Measurements from ENCODE around the gene OBP2A. TPM values are rescaled to one million over a fixed set of nuclear protein-coding genes. Genes with fewer than 3 reads are reported as not detected.

OBP2A gene
- total RNA-seq, 1 experiment from 2014 or later, result not detected

DNA sequence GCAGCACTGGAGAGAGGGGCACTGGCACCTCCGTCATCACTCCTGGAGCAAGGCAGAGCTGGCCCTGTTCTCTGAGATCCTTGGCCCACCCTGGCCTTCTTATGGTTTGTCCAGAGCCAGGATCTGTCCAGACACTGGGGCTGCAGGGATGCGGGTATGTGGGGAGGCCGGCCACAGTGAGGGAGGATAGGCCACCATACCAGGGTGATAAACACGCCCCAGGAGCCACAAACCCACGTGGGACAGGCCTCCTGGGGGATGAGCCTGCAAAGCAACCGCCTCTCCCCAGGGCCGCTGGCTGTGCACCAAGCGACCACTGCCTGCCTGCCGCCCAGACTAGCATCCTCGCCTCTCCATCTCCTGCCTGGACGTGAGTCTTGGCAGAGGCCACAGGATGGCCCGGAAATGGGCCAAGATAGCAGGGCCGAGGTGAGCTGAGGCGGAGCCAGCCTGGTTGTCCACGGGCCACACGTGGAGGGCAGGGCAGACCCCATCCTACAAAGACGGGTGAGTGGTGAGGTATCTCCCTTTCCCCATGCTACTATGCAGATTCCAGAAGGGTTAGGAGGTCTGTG, 4.5 kb downstream of the OBP2A start:
- Histone ChIP-seq H3K27ac (ENCODE audit: low read depth, low read length) (no peak overlapping the region), H3K27me3 (ENCODE audit: insufficient read depth, low read length) (0 out of 2 replicates have a peak, but pooled peaks cover 2% of the 10 kb centered on the region), H3K79me2 (ENCODE audit: insufficient read depth, low read length) (no peaks in the 10 kb centered on the region), H3K4me1 (ENCODE audit: control insufficient read depth in 1 of 2, insufficient read depth in 2 of 2, low read length in 2 of 2) (no peaks in the 10 kb centered on the region), H3K4me3 (replicated peaks in 1 of 2; ENCODE audit: low read depth in 1 of 2, low read length in 2 of 2) (no peak overlapping the region), H3K9ac (ENCODE audit: low read length) (no peak overlapping the region), H3K36me3 (ENCODE audit: control insufficient read depth in 1 of 2, insufficient read depth in 2 of 2, low read length in 2 of 2) (no peaks in the 10 kb centered on the region), H3K9me3 (ENCODE audit: control insufficient read depth in 1 of 2, insufficient read depth in 1 of 2, low read depth in 1 of 2, low read length in 2 of 2) (no peaks in the 10 kb centered on the region), H2AFZ (ENCODE audit: low read depth, low read length, poor library complexity, severe bottlenecking) (no peak overlapping the region), H4K20me1 (ENCODE audit: insufficient read depth) (no peaks in the 10 kb centered on the region), H3K9me2 (ENCODE audit: insufficient read depth) (no peaks in the 10 kb centered on the region), H3K4me2 (ENCODE audit: low read length) (no peak overlapping the region)
- DNase-seq (ENCODE audit: low read depth, low spot score), result no peak
- CTCF ChIA-PET, result no interaction called here
- ATAC-seq, result no peak
- BruUV-seq (replicated peaks), result no TSS peak
- RAD21 ChIA-PET (ENCODE audit: low non-redundant PET in 1 of 2, low total read pairs in 2 of 2, uncharacterized antibody in 2 of 2, unreplicated experiment in 2 of 2), result no interaction called here
- POLR2A ChIA-PET, result no interaction called here
- intact Hi-C loops (cut with micrococcal nuclease), result no loop called here
- TF ChIP-seq SRF (IDR thresholded peaks at IDR 0.05; ENCODE audit: low read depth) (no peak), FOSL1 (IDR thresholded peaks at IDR 0.05; ENCODE audit: low read depth) (no peak), REST (IDR thresholded peaks at IDR 0.05; ENCODE audit: low read depth) (no peak), EGR1 (IDR thresholded peaks at IDR 0.05; ENCODE audit: low read depth) (no peak), ZBTB33 (IDR thresholded peaks at IDR 0.05; ENCODE audit: extremely low read depth, insufficient replicate concordance, low read length) (no peak), CEBPB (IDR thresholded peaks at IDR 0.05; ENCODE audit: low read depth) (no peak)
- TF ChIP-seq, protein P1, sequence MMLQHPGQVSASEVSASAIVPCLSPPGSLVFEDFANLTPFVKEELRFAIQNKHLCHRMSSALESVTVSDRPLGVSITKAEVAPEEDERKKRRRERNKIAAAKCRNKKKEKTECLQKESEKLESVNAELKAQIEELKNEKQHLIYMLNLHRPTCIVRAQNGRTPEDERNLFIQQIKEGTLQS (IDR thresholded peaks at IDR 0.05), result no peak
